A673 (cell line): ENCODE data around the gene MOB3C.

ENCODE experiments used
- EZH2 ChIP-seq: fragments of 200-600 bp; sonication (generic); IDR thresholded peaks from 2 replicates; pipeline ENCODE4 v1.6.1; 2017; ENCODE audit warnings: borderline replicate concordance, low read depth, mild to moderate bottlenecking, mixed read lengths, antibody characterized with exemption, low read length; ENCODE audit not compliant: poor library complexity, severe bottlenecking
- TF ChIP-seq, protein P1 (sequence below): fragments of 300-800, 200-600 bp; sonication (generic); conservative IDR thresholded peaks from 2 replicates; pipeline ENCODE4 v1.5.1; 2017; ENCODE audit warnings: low read depth, mild to moderate bottlenecking, antibody characterized with exemption, low read length, moderate library complexity, mixed read lengths

DNA sequence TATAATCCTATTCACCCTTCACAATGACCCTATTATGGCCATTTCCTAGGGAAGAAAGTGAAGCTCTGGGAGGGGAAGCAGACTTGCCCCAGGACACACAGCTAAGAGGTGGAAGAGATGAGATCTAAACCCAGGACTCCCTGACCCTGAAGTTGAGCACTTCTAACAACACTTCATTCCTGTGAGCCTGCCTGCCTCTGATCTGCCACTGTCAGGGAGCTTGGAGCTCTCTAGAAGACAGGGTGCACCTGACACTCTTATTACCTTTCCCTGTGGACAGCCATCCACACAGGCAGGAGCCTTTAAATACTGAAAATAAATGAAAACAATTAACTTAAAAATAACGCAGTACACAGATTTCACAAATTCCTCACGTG, 13.1 kb downstream of the MOB3C start:
- TF ChIP-seq, protein P1, sequence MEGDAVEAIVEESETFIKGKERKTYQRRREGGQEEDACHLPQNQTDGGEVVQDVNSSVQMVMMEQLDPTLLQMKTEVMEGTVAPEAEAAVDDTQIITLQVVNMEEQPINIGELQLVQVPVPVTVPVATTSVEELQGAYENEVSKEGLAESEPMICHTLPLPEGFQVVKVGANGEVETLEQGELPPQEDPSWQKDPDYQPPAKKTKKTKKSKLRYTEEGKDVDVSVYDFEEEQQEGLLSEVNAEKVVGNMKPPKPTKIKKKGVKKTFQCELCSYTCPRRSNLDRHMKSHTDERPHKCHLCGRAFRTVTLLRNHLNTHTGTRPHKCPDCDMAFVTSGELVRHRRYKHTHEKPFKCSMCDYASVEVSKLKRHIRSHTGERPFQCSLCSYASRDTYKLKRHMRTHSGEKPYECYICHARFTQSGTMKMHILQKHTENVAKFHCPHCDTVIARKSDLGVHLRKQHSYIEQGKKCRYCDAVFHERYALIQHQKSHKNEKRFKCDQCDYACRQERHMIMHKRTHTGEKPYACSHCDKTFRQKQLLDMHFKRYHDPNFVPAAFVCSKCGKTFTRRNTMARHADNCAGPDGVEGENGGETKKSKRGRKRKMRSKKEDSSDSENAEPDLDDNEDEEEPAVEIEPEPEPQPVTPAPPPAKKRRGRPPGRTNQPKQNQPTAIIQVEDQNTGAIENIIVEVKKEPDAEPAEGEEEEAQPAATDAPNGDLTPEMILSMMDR = no peak
- TF ChIP-seq EZH2 = no peak
